Caki2 (cell line): Measurements from ENCODE around the gene ST6GALNAC4. TPM values are rescaled to one million over a fixed set of nuclear protein-coding genes. Genes with fewer than 3 reads are reported as not detected.

ENCODE experiments used
- DNase-seq: peaks from one replicate; pipeline ENCODE4 v3.0.0-alpha.2; 2015; ENCODE audit warnings: low read depth
- in situ Hi-C: cut with HindIII; loops from 2 replicates; pipeline ENCODE4 v1.10.0; 2016; ENCODE audit warnings: low sequenced_read_pairs, low pct_unique_long_range_greater_than_20kb, mixed read lengths
- total RNA-seq: library from RNA; depleted of rRNA; stranded (reverse); fragments of >200 nt; shearing (Covaris generic); gene quantifications from 2 replicates; pipeline ENCODE4 v1.2.3, GENCODE V29; 2014; ENCODE audit warnings: low replicate concordance; rRNA removed

Gene ST6GALNAC4
- total RNA-seq, 1 experiment from 2014 or later: 18.1 TPM

GRCh38 chr9:127868278-127868902 lies 48.5 kb downstream of the ST6GALNAC4 start:
- DNase-seq: no peak
- in situ Hi-C loops: no loop called here

- no peak for DNase-seq
- in situ Hi-C loops: no loop called here
Observed at GRCh38 chr9:127867356-127868277, 49.2 kb downstream of the ST6GALNAC4 start.

GRCh38 chr9:127866535-127866934 lies 50.3 kb downstream of the ST6GALNAC4 start:
- no peak for DNase-seq
- in situ Hi-C loops: no loop called here

- no peak for DNase-seq
- in situ Hi-C loops: no loop called here
Observed at GRCh38 chr9:127865645-127866464, 51.0 kb downstream of the ST6GALNAC4 start.

- in situ Hi-C loops: no loop called here
Observed at GRCh38 chr9:127863191-127863621, 53.6 kb downstream of the ST6GALNAC4 start.

GRCh38 chr9:127862075-127863011 lies 54.5 kb downstream of the ST6GALNAC4 start:
- in situ Hi-C loops: no loop called here
- no peak for DNase-seq

More at GRCh38 chr9:127863191-127863621, 53.6 kb downstream of the ST6GALNAC4 start:
- no peak for DNase-seq

GRCh38 chr9:127860779-127861178 lies 56.1 kb downstream of the ST6GALNAC4 start:
- in situ Hi-C loops: no loop called here
- no peak for DNase-seq

- in situ Hi-C loops: no loop called here
- DNase-seq: no peak
Observed at GRCh38 chr9:127860260-127860659, 56.6 kb downstream of the ST6GALNAC4 start.

- DNase-seq: no peak
- in situ Hi-C loops: no loop called here
Observed at GRCh38 chr9:127858041-127858512, 58.8 kb downstream of the ST6GALNAC4 start.

Other genes with a start within 250 kb of the ST6GALNAC4 start
- not detected in 2 replicates for gene CFAP157, start 210.1 kb downstream of the ST6GALNAC4 start, total RNA-seq
- 15.6 and 58.3 TPM in 2 replicates for gene PTRH1, start 201.4 kb downstream of the ST6GALNAC4 start, total RNA-seq
- gene TTC16, start 201.0 kb downstream of the ST6GALNAC4 start, total RNA-seq: 0.67 TPM in 1 of 2 replicates, not detected in the other
- 2.3 and 2.6 TPM in 2 replicates for gene TOR2A, start 181.7 kb downstream of the ST6GALNAC4 start, total RNA-seq
- not detected in 2 replicates for gene SH2D3C, start 138.4 kb downstream of the ST6GALNAC4 start, total RNA-seq
- 38.3 and 51.9 TPM in 2 replicates for gene CDK9, start 131.0 kb downstream of the ST6GALNAC4 start, total RNA-seq
- gene FPGS, start 114.2 kb downstream of the ST6GALNAC4 start, total RNA-seq: 76.5 and 99.2 TPM in 2 replicates
- gene ENG, start 62.4 kb downstream of the ST6GALNAC4 start, total RNA-seq: 2.1 and 5.2 TPM in 2 replicates
- gene AK1, start 39.4 kb downstream of the ST6GALNAC4 start, total RNA-seq: 32.4 and 51.2 TPM in 2 replicates
- 22.8 and 27.4 TPM in 2 replicates for gene ST6GALNAC6, start 17.4 kb downstream of the ST6GALNAC4 start, total RNA-seq
- gene PIP5KL1, start 13.7 kb upstream of the ST6GALNAC4 start, total RNA-seq: 6.2 and 9.2 TPM in 2 replicates
- 46.9 and 54.5 TPM in 2 replicates for gene DPM2, start 20.8 kb upstream of the ST6GALNAC4 start, total RNA-seq
- gene EEIG1, start 63.9 kb upstream of the ST6GALNAC4 start, total RNA-seq: 93.4 and 140 TPM in 2 replicates
- gene NAIF1, start 150.3 kb upstream of the ST6GALNAC4 start, total RNA-seq: 12.3 and 24.5 TPM in 2 replicates
- gene SLC25A25, start 151.2 kb upstream of the ST6GALNAC4 start, total RNA-seq: 5.0 and 14.5 TPM in 2 replicates
- 93.5 and 114 TPM in 2 replicates for gene PTGES2, start 210.7 kb upstream of the ST6GALNAC4 start, total RNA-seq
- gene LCN2, start 232.4 kb upstream of the ST6GALNAC4 start, total RNA-seq: 2.2 TPM in 1 of 2 replicates, not detected in the other
- 172 and 199 TPM in 2 replicates for gene BBLN, start 243.2 kb upstream of the ST6GALNAC4 start, total RNA-seq